Endothelial cell of hepatic sinusoid (primary cell): ENCODE measurements around the gene SLC13A3.

Experiments used
- in situ Hi-C: cut with HindIII; loops from 2 replicates; pipeline ENCODE4 v1.10.0; 2017; ENCODE audit warnings: low sequenced_read_pairs

SLC13A3 gene

DNA sequence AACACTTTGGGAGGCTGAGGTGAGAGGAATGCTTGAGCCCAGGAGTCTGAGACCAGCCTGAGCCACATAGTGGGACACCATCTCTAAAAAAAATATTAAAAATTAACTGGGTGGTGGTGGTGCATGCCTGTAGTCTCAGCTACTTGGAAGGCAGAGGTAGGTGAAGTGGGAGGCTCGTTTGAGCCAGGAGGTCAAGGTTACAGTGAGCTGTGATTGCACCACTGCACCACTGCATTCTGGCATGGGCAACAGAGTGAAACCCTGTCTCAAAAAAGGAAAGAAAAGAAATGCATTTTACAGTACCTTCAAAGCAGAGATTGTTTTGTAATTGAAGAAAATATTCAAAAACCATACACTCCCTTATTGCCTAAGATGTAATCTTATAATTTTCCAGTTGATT lies 107.3 kb downstream of the SLC13A3 start:
- in situ Hi-C loops: no loop called here

DNA sequence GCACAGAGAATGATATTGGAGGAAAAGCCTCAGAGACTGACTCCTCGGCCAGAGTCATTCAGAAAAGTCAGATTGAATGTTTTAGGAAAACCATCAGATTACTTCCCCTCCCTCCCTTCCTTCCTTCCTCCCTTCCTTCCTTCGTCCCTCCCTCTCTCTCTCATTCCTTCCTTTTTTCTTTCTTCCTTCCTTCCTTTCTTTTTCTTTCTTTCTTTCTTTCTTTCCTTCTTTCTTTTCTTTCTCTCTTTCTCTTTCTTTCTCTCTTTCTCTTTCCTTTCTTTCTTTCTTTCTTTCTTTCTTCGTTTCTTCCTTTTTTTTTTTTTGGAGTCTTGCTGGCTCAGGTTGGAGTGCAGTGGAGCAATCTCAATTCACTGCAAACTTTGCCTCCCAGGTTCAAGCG lies 108.2 kb downstream of the SLC13A3 start:
- in situ Hi-C loops: no loop called here

DNA sequence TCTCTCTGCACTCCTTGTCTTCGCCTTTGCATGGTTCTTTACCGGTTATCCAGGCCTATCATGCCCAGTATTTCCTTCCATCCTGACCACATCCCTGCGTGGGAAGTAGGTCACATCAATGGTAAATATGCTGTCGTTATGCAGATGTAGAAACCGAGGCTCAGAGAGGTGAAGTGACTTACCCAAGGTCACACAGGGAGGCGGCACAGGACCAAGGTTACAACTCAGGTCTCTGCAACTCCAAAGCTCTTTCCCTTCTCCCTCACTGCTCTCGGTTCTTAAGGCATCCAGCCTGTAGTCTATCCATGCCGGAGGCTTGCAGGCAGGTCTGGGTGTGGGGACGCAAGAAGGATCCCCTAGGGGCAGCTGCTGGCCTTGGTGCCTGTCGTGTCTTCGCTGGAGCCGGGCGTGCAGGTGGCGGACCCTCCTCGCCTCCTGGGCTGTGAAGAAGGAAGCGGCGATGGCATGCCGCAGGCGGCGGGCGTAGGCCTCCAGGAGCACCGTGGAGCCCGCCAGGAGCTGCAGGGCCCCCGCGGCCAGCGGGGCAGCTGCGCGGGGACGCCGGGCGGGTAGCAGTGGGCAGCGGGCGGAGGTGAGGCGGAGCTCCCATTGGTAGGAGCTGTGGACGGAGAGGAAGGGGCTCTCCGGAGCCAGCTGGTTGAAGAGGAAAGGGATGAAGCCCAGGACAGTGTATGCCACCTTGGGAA lies 109.9 kb downstream of the SLC13A3 start:
- in situ Hi-C loops: no loop called here

DNA sequence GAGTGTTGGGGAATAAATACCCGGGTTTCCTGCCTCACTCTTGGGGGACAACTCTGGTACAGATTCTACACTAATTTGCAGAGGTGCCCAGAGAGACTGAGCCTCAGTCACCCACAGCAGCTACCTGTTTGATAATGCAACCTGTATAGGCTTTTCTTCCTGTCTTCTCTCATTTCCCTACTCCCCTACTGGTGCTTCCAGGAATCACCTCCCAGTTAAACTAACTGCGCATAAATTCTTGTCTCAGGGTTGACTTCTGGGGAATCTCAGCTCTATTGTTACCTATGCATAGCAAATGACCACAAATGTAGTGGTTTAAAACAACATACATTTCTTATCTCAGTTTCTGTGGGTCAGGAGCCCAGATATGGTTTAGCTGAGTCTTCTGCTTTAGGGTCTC lies 112.1 kb downstream of the SLC13A3 start:
- in situ Hi-C loops: no loop called here

- in situ Hi-C loops: no loop called here
Observed at GRCh38 chr20:46530640-46531039, 120.6 kb downstream of the SLC13A3 start.

DNA sequence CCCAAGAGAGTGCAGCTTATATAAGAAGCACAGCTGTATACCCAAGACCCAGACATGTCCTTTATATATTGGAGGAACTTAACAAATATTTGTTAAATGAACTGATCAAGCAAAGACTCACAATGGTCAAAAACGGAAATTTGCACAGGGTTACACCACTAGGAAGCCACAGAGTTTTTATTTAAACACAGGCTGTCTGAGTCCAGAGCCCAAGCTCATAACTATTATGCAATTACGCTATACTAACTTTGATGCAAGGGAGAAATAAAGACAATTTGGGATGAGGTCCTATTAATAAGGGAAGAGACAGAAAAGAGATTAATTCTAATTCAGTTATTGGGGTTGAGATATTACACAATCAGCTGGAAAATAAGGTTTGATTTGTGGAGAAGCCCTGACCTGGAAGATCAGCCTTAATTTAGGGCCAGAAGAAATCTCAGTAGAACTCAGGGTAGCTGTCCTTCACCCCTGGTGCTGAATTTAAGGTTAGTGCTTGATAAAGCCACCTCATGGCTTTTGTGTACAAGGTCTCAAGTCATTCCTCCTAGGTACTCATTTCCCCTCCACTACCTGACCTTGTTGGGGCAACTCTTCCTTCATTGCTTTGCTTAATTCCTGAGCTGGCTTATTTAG lies 127.4 kb downstream of the SLC13A3 start:
- in situ Hi-C loops: no loop called here

GRCh38 chr20:46523108-46523507 lies 128.2 kb downstream of the SLC13A3 start:
- in situ Hi-C loops: no loop called here

- in situ Hi-C loops: no loop called here
Observed at GRCh38 chr20:46520976-46521579, 130.2 kb downstream of the SLC13A3 start.

- in situ Hi-C loops: no loop called here
Observed at GRCh38 chr20:46520540-46520939, 130.7 kb downstream of the SLC13A3 start.

DNA sequence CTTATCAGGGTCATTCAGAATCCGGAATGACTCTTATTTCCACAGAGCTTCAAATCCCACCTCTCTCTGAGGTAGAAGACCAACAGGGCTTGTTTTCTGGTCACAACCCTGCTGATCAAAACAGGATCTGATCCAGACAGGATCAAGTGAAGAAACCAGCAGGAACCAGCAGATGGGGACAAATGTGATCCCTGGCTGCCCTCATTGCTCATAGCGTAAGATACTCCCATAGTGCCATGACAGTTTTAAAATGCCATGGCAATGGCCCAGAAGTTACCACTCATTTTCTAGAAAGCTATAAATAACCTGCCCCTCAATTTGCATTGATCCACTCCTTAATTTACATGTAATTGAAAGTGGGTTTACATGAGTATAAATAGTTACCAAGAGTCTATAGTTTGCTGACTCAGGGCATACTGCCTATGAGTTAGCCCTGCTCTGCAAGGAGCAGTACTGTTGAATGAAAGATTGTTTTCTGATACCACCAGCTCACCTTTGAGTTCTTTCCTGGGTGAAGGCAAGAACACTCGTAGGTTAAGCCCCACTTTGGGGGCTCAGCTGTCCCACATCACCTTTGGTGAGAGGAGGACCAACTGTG lies 131.7 kb downstream of the SLC13A3 start:
- in situ Hi-C loops: no loop called here

GRCh38 chr20:46512943-46513844 lies 138.1 kb downstream of the SLC13A3 start, which contains the start of gene ZNF334:
Gene ZNF334, minus strand, starts transcription at chr20:46513559. Its CDS starts 1,457 bp downstream, at chr20:46512102.
- in situ Hi-C loops: no loop called here

DNA sequence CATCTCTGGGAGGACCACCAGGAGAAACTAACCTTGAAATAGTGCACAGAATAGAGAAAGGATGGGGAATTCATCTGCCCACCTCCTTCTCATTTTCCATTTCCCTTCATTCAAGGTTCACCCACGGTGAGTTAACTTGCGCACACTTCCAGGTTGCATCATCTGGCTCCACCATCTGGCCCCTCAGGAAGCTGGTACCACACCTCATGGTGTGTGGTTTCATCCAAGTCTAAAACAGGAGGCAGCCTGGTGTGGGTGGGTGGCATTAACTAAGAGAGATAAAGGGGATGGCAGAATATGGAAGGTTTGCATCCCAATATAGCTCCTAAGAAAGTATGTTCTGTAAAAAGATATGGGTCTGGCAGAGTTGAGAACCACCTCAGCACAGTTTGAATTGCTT lies 141.7 kb downstream of the SLC13A3 start:
- in situ Hi-C loops: no loop called here
